ENCODE measurements around the gene ST6GALNAC5. TPM values are rescaled to one million over a fixed set of nuclear protein-coding genes. Genes with fewer than 3 reads are reported as not detected.

The ST6GALNAC5 gene
- total RNA-seq, 1 donor from 2014 or later = 30.7 TPM

- Histone ChIP-seq H3K4me3 (no peak overlapping the region), H3K4me1 (peaks cover 20% of the 10 kb centered on the region), H3K4me2 (no peak overlapping the region), H3K27ac (no peak overlapping the region), H3K9me3 (ENCODE audit: low read depth) (no peaks in the 10 kb centered on the region), H3F3A (ENCODE audit: low read depth) (no peaks in the 10 kb centered on the region), H3K79me2 (ENCODE audit: low read depth) (no peaks in the 10 kb centered on the region), H3K36me3 (no peaks in the 10 kb centered on the region), H3K9ac (no peak overlapping the region), H3K27me3 (no peaks in the 10 kb centered on the region), H2AFZ (replicated peaks) (no peak overlapping the region), H4K20me1 (ENCODE audit: low read depth) (no peaks in the 10 kb centered on the region)
- Mint-ChIP-seq H3K9me3 (no peaks in the 10 kb centered on the region), H3K4me3 (no peak overlapping the region), H3K27me3 (ENCODE audit: insufficient read depth, low read depth) (no peaks in the 10 kb centered on the region), H3K36me3 (peaks cover 18% of the 10 kb centered on the region), H3K27ac (peak overlapping the region; percentile 70), H3K4me1 (peaks cover 8% of the 10 kb centered on the region)
- TF ChIP-seq EZH2 (IDR thresholded peaks at IDR 0.05) (no peak), EZH2phosphoT487 (IDR thresholded peaks at IDR 0.05) (no peak), CTCF (IDR thresholded peaks at IDR 0.05) (no peak)
- DNase-seq (ENCODE audit: low spot score) = no peak
Measured at GRCh38 chr1:76949503-76949902, 82.2 kb downstream of the ST6GALNAC5 start.

DNA sequence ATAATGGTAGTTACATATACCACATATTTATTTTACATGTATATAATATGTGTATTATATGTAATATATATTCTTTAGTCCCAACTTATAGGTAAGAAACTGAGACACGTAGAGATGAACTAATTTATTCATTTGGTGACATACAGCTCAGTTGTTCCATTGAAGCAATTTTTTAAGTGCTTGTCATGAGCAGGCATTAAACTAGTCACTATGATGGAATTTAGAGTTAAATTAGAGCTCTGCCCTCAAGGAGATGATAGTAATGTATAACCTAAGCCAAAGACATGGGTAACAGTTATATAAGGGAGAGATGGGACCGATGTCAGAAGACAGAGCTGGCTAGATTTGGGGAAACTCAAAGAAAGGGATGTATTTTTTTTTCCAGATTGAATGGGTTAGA is 83.0 kb downstream of the ST6GALNAC5 start:
- H3K79me2 ChIP-seq (ENCODE audit: low read depth) = no peaks in the 10 kb centered on the region
- no peaks in the 10 kb centered on the region for H3K9me3 Mint-ChIP-seq
- H3K4me2 ChIP-seq = no peak overlapping the region
- H3K4me1 ChIP-seq = peaks cover 16% of the 10 kb centered on the region
- no peaks in the 10 kb centered on the region for H3F3A ChIP-seq (ENCODE audit: low read depth)
- no peak overlapping the region for H3K9ac ChIP-seq
- no peak for DNase-seq (ENCODE audit: low spot score)
- peaks cover 2% of the 10 kb centered on the region for H3K4me1 Mint-ChIP-seq
- H3K27ac Mint-ChIP-seq = no peak overlapping the region
- H3K36me3 Mint-ChIP-seq = peaks cover 12% of the 10 kb centered on the region
- H3K27me3 Mint-ChIP-seq (ENCODE audit: insufficient read depth, low read depth) = no peaks in the 10 kb centered on the region
- no peaks in the 10 kb centered on the region for H4K20me1 ChIP-seq (ENCODE audit: low read depth)
- no peak overlapping the region for H3K27ac ChIP-seq
- H3K27me3 ChIP-seq = no peaks in the 10 kb centered on the region
- H2AFZ ChIP-seq (replicated peaks) = no peak overlapping the region
- no peak overlapping the region for H3K4me3 ChIP-seq
- TF ChIP-seq CTCF (IDR thresholded peaks at IDR 0.05) (no peak), EZH2 (IDR thresholded peaks at IDR 0.05) (no peak), EZH2phosphoT487 (IDR thresholded peaks at IDR 0.05) (no peak)
- H3K9me3 ChIP-seq (ENCODE audit: low read depth) = no peaks in the 10 kb centered on the region
- H3K36me3 ChIP-seq = no peaks in the 10 kb centered on the region
- H3K4me3 Mint-ChIP-seq = no peak overlapping the region

GRCh38 chr1:76951153-76951552 is 83.9 kb downstream of the ST6GALNAC5 start:
- H3K4me3 ChIP-seq = no peak overlapping the region
- Mint-ChIP-seq H3K27ac (no peak overlapping the region), H3K4me3 (no peak overlapping the region), H3K4me1 (peaks cover 3% of the 10 kb centered on the region), H3K36me3 (peaks cover 17% of the 10 kb centered on the region), H3K9me3 (no peaks in the 10 kb centered on the region), H3K27me3 (ENCODE audit: insufficient read depth, low read depth) (no peaks in the 10 kb centered on the region)
- H3K79me2 ChIP-seq (ENCODE audit: low read depth) = no peaks in the 10 kb centered on the region
- DNase-seq (ENCODE audit: low spot score) = no peak
- H3K36me3 ChIP-seq = no peaks in the 10 kb centered on the region
- no peak overlapping the region for H3K9ac ChIP-seq
- H3K9me3 ChIP-seq (ENCODE audit: low read depth) = no peaks in the 10 kb centered on the region
- no peaks in the 10 kb centered on the region for H3F3A ChIP-seq (ENCODE audit: low read depth)
- TF ChIP-seq EZH2phosphoT487 (IDR thresholded peaks at IDR 0.05) = no peak
- H3K27ac ChIP-seq = no peak overlapping the region
- no peak overlapping the region for H3K4me2 ChIP-seq
- H4K20me1 ChIP-seq (ENCODE audit: low read depth) = no peaks in the 10 kb centered on the region
- no peaks in the 10 kb centered on the region for H3K27me3 ChIP-seq
- H2AFZ ChIP-seq (replicated peaks) = no peak overlapping the region
- H3K4me1 ChIP-seq = peaks cover 8% of the 10 kb centered on the region

DNA sequence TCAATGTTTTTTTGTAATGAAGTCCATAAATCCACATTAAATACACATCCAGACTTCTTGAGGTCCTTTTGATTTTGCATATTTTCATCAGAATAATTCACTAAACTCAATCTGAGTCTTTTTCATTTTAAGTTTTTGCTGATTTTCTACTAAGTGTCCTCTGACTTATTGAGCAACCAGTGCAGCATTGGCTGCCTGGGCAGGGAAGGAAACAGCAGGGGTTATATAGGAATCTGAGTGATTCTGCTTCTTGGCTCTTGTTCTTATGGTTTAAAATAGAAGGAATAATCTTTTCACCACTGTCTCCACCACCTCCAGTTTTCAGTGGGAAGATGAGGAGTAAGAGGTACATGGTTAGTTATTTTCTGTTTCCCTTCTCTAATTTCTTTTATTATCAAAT is 88.4 kb downstream of the ST6GALNAC5 start:
- H3K4me2 ChIP-seq = no peak overlapping the region
- no peak overlapping the region for H2AFZ ChIP-seq (replicated peaks)
- TF ChIP-seq EZH2 (IDR thresholded peaks at IDR 0.05) = no peak
- TF ChIP-seq CTCF (IDR thresholded peaks at IDR 0.05) = no peak
- no peak for TF ChIP-seq EZH2phosphoT487 (IDR thresholded peaks at IDR 0.05)
- H3F3A ChIP-seq (ENCODE audit: low read depth) = no peaks in the 10 kb centered on the region
- no peak overlapping the region for H3K9ac ChIP-seq
- Mint-ChIP-seq H3K27ac (no peak overlapping the region), H3K4me3 (no peak overlapping the region), H3K27me3 (ENCODE audit: insufficient read depth, low read depth) (no peaks in the 10 kb centered on the region), H3K4me1 (peaks cover 7% of the 10 kb centered on the region), H3K36me3 (peaks cover 30% of the 10 kb centered on the region), H3K9me3 (peaks cover 6% of the 10 kb centered on the region)
- H4K20me1 ChIP-seq (ENCODE audit: low read depth) = no peaks in the 10 kb centered on the region
- no peaks in the 10 kb centered on the region for H3K79me2 ChIP-seq (ENCODE audit: low read depth)
- H3K36me3 ChIP-seq = no peaks in the 10 kb centered on the region
- no peaks in the 10 kb centered on the region for H3K9me3 ChIP-seq (ENCODE audit: low read depth)
- H3K27ac ChIP-seq = no peak overlapping the region
- no peaks in the 10 kb centered on the region for H3K27me3 ChIP-seq
- DNase-seq (ENCODE audit: low spot score) = no peak
- no peaks in the 10 kb centered on the region for H3K4me1 ChIP-seq
- no peak overlapping the region for H3K4me3 ChIP-seq
